PC-9 (cell line): Measurements from ENCODE around the gene SLX9. TPM values are rescaled to one million over a fixed set of nuclear protein-coding genes. Genes with fewer than 3 reads are reported as not detected.
A peak's percentile ranks its signal among the peaks of the same experiment; 100 is the strongest.

Source experiments
- BruUV-seq: library from RNA; stranded (reverse); fragments of 400-500 nt; replicated peaks from 2 replicates; lab custom pipeline; 2021; lab: Mats Ljungman, UMichigan
- CTCF ChIA-PET: fragments of 300-600 bp; sonication (Branson Sonifier 250); formaldehyde crosslinking; loops from one replicate; lab custom pipeline; 2022; ENCODE audit warnings: antibody characterized with exemption; lab: Charles Lee
- POLR2A ChIA-PET: fragments of 300-600 bp; sonication (Branson Sonifier 250); formaldehyde crosslinking; loops from one replicate; lab custom pipeline; 2022; ENCODE audit warnings: antibody characterized with exemption; ENCODE audit not compliant: unreplicated experiment; lab: Charles Lee
- DNase-seq, 2 experiments: peaks; one replicate each; pipeline versions ENCODE4 v3.0.0 to v3.0.0-alpha.2; 2015 to 2022; ENCODE audit warnings: mixed read lengths in 1 of 2
- H2AFZ ChIP-seq: fragments of 200-600 bp; sonication (generic); 2 replicates; pipeline ENCODE4 v1.8.1; 2017; ENCODE audit warnings: antibody characterized with exemption
- H3F3A ChIP-seq: fragments of 200-600 bp; sonication (generic); 2 replicates; pipeline ENCODE4 v1.8.1; 2017; ENCODE audit warnings: antibody characterized with exemption, mild to moderate bottlenecking, low read depth; ENCODE audit not compliant: insufficient read depth
- H3K27ac ChIP-seq: fragments of 200-600 bp; sonication (generic); 2 replicates; pipeline ENCODE4 v1.6.1; 2016; ENCODE audit warnings: mixed run types
- H3K27me3 ChIP-seq: fragments of 200-600 bp; sonication (generic); 2 replicates; pipeline ENCODE4 v1.6.1; 2016; ENCODE audit warnings: low read depth, mixed run types; ENCODE audit not compliant: insufficient read depth
- H3K36me3 ChIP-seq: fragments of 200-600 bp; sonication (generic); 2 replicates; pipeline ENCODE4 v1.6.1; 2016; ENCODE audit warnings: low read depth, mixed run types
- H3K4me1 ChIP-seq: fragments of 200-600 bp; sonication (generic); replicated peaks from 2 replicates; pipeline ENCODE4 v1.6.1; 2016; ENCODE audit warnings: mixed run types; ENCODE audit not compliant: insufficient read depth
- H3K4me2 ChIP-seq: fragments of 200-600 bp; sonication (generic); 2 replicates; pipeline ENCODE4 v1.6.1; 2017; ENCODE audit warnings: mixed run types
- H3K4me3 ChIP-seq: fragments of 200-600 bp; sonication (generic); 2 replicates; pipeline ENCODE4 v1.6.1; 2016; ENCODE audit warnings: mixed run types
- H3K79me2 ChIP-seq: fragments of 200-600 bp; sonication (generic); 2 replicates; pipeline ENCODE4 v1.6.1; 2017; ENCODE audit warnings: low read depth, mixed run types
- H3K9me2 ChIP-seq: fragments of 200-600 bp; sonication (generic); 2 replicates; pipeline ENCODE4 v1.8.1; 2017; ENCODE audit warnings: mild to moderate bottlenecking; ENCODE audit not compliant: insufficient read depth
- H3K9me3 ChIP-seq: fragments of 200-600 bp; sonication (generic); 2 replicates; pipeline ENCODE4 v1.8.1; 2016; ENCODE audit warnings: low read depth; ENCODE audit not compliant: insufficient read depth
- H4K20me1 ChIP-seq: fragments of 200-600 bp; sonication (generic); 2 replicates; pipeline ENCODE4 v1.8.1; 2017; ENCODE audit not compliant: insufficient read depth
- CTCF ChIP-seq: fragments of 200-600 bp; sonication (generic); conservative IDR thresholded peaks from 2 replicates; pipeline ENCODE4 v1.6.1; 2017; ENCODE audit warnings: mixed run types, antibody characterized with exemption, mild to moderate bottlenecking, moderate library complexity
- EZH2 ChIP-seq: fragments of 200-600 bp; sonication (generic); IDR thresholded peaks from 2 replicates; pipeline ENCODE4 v1.8.0; 2017; ENCODE audit warnings: antibody characterized with exemption, low read depth
- intact Hi-C: fragments of 100-400 bp; cut with micrococcal nuclease; formaldehyde crosslinking; loops from one replicate; pipeline ENCODE4 v1.10.0; 2022; ENCODE audit not compliant: unreplicated experiment
- total RNA-seq: library from RNA; stranded (reverse); gene quantifications from 2 replicates; pipeline ENCODE4 v1.2.3, GENCODE V29; 2021

The SLX9 gene
- total RNA-seq, 1 experiment from 2014 or later, result 22.8 TPM

GRCh38 chr21:44948426-44949120 is 8.7 kb downstream of the SLX9 start:
- TF ChIP-seq EZH2 (no peak), CTCF (no peak)
- POLR2A ChIA-PET, result interaction anchor here (0.6 kb wide), 1 partner anchor 193 kb away, joined by 9 read pairs; no protein-coding TSS in a partner anchor
- intact Hi-C loops, result loop anchor here (1.0 kb wide), 1 partner anchor 180 kb away; no protein-coding TSS in a partner anchor
- Histone ChIP-seq H2AFZ (no peak overlapping the region), H3K79me2 (peaks cover 15% of the 10 kb centered on the region), H3K4me3 (no peak overlapping the region), H4K20me1 (peaks cover 41% of the 10 kb centered on the region), H3K4me1 (no peaks in the 10 kb centered on the region), H3K9me3 (no peaks in the 10 kb centered on the region), H3K27me3 (no peaks in the 10 kb centered on the region), H3K9me2 (no peaks in the 10 kb centered on the region), H3F3A (no peaks in the 10 kb centered on the region), H3K27ac (no peak overlapping the region), H3K4me2 (no peak overlapping the region), H3K36me3 (no peaks in the 10 kb centered on the region)
- CTCF ChIA-PET, result interaction anchor here (1.4 kb wide), 1 partner anchor 182 kb away, joined by 3 read pairs; no protein-coding TSS in a partner anchor
- DNase-seq, result no peak
- no TSS peak for BruUV-seq

- no peak overlapping the region for H3K4me3 ChIP-seq
- H3K4me2 ChIP-seq, result no peak overlapping the region
- CTCF ChIA-PET, result interaction anchor here (1.0 to 1.3 kb wide), 4 partner anchors 153 to 189 kb away, joined by 4 to 20 read pairs (median 8); no protein-coding TSS in a partner anchor
- no peak for DNase-seq
- no peak overlapping the region for H3K27ac ChIP-seq
- no peaks in the 10 kb centered on the region for H3K4me1 ChIP-seq
- no peaks in the 10 kb centered on the region for H3K9me2 ChIP-seq
- H3K79me2 ChIP-seq, result peaks cover 15% of the 10 kb centered on the region
- POLR2A ChIA-PET, result no interaction called here
- no TSS peak for BruUV-seq
- H2AFZ ChIP-seq, result no peak overlapping the region
- H4K20me1 ChIP-seq, result peaks cover 41% of the 10 kb centered on the region
- intact Hi-C loops, result loop anchor here (1.0 kb wide), 1 partner anchor 179 kb away; no protein-coding TSS in a partner anchor
- TF ChIP-seq EZH2 (no peak), CTCF (no peak)
- H3K9me3 ChIP-seq, result no peaks in the 10 kb centered on the region
- no peaks in the 10 kb centered on the region for H3K36me3 ChIP-seq
- no peaks in the 10 kb centered on the region for H3F3A ChIP-seq
- no peaks in the 10 kb centered on the region for H3K27me3 ChIP-seq
These were observed 9.4 kb downstream of the SLX9 start for GRCh38 chr21:44949161-44949778.

- intact Hi-C loops, result loop anchor here (1.0 kb wide), 1 partner anchor 179 kb away; no protein-coding TSS in a partner anchor
- H3K4me1 ChIP-seq, result no peaks in the 10 kb centered on the region
- H3K36me3 ChIP-seq, result no peaks in the 10 kb centered on the region
- H3K27me3 ChIP-seq, result no peaks in the 10 kb centered on the region
- BruUV-seq, result no TSS peak
- H4K20me1 ChIP-seq, result peaks cover 41% of the 10 kb centered on the region
- POLR2A ChIA-PET, result no interaction called here
- TF ChIP-seq CTCF (peak; percentile 86), EZH2 (no peak)
- H2AFZ ChIP-seq, result no peak overlapping the region
- peaks cover 15% of the 10 kb centered on the region for H3K79me2 ChIP-seq
- H3K27ac ChIP-seq, result no peak overlapping the region
- H3K9me2 ChIP-seq, result no peaks in the 10 kb centered on the region
- no peaks in the 10 kb centered on the region for H3F3A ChIP-seq
- H3K9me3 ChIP-seq, result no peaks in the 10 kb centered on the region
- CTCF ChIA-PET, result interaction anchor here (0.6 to 1.3 kb wide), 9 partner anchors 20 to 1425 kb away, joined by 3 to 20 read pairs (median 4); no protein-coding TSS in a partner anchor
- H3K4me3 ChIP-seq, result no peak overlapping the region
- H3K4me2 ChIP-seq, result no peak overlapping the region
- DNase-seq, result peak in 1 of 2 experiments; percentile 74
These were observed 10.0 kb downstream of the SLX9 start for GRCh38 chr21:44949779-44950198.
